H1 (cell line): ENCODE results near the gene TSPAN32. TPM values are rescaled to one million over a fixed set of nuclear protein-coding genes. Genes with fewer than 3 reads are reported as not detected.

Experiments
- CTCF ChIA-PET: fragments of 300-600 bp; sonication (Branson Sonifier 250); formaldehyde crosslinking; loops from one replicate; lab custom pipeline; 2021; ENCODE audit not compliant: partially characterized antibody; lab: Charles Lee
- POLR2A ChIA-PET: fragments of 300-600 bp; sonication (Branson Sonifier 250); formaldehyde crosslinking; loops from one replicate; lab custom pipeline; 2021; ENCODE audit warnings: inconsistent platforms; ENCODE audit not compliant: partially characterized antibody; lab: Charles Lee
- DNase-seq, 2 experiments: peaks; one replicate each; pipeline versions ENCODE4 v3.0.0 to v3.0.0-alpha.2; 2010 to 2022; ENCODE audit warnings: low spot score in 2 of 2, low read depth in 1 of 2, mixed read lengths in 1 of 2
- FAIRE-seq: peaks from 2 replicates; lab custom pipeline; 2011; peaks lifted over from hg19 to GRCh38; lab: Jason Lieb, UNC
- H2AFZ ChIP-seq: 2 replicates; pipeline ENCODE4 v1.8.1; 2012; ENCODE audit warnings: low read length, inconsistent platforms
- H2AK5ac ChIP-seq: 2 replicates; pipeline ENCODE4 v1.6.1; 2013; ENCODE audit warnings: low read depth, low read length
- H2BK120ac ChIP-seq: replicated peaks from 2 replicates; pipeline ENCODE3; 2013; ENCODE audit warnings: low read depth, low read length, inconsistent platforms
- H2BK12ac ChIP-seq: 2 replicates; pipeline ENCODE4 v1.6.1; 2013; ENCODE audit warnings: low read depth, low read length
- H2BK15ac ChIP-seq: 2 replicates; pipeline ENCODE4 v1.6.1; 2013; ENCODE audit warnings: low read length
- H2BK20ac ChIP-seq: 2 replicates; pipeline ENCODE4 v1.6.1; 2013; ENCODE audit warnings: low read length
- H2BK5ac ChIP-seq: 2 replicates; pipeline ENCODE4 v1.6.1; 2013; ENCODE audit warnings: low read depth, low read length
- H3K14ac ChIP-seq: 2 replicates; pipeline ENCODE4 v1.6.1; 2013; ENCODE audit warnings: inconsistent platforms; ENCODE audit not compliant: insufficient read length
- H3K18ac ChIP-seq: 2 replicates; pipeline ENCODE4 v1.6.1; 2013; ENCODE audit warnings: low read length; ENCODE audit errors: extremely low read depth
- H3K23ac ChIP-seq: 2 replicates; pipeline ENCODE4 v1.6.1; 2013; ENCODE audit warnings: inconsistent platforms; ENCODE audit not compliant: insufficient read length
- H3K23me2 ChIP-seq: 2 replicates; pipeline ENCODE4 v1.6.1; 2013; ENCODE audit warnings: low read depth, low read length
- H3K27ac ChIP-seq: 2 replicates; pipeline ENCODE4 v1.6.1; 2011; ENCODE audit warnings: low read depth, low read length, inconsistent platforms
- H3K27me3 ChIP-seq, 4 experiments: replicated peaks in 1 of 4; 1 replicate in 1 of 4; 2 replicates in 3 of 4; pipeline versions ENCODE4 v1.6.1 to v1.8.1; 2011 to 2013; ENCODE audit warnings: low read length in 3 of 4, mild to moderate bottlenecking in 3 of 4, inconsistent platforms in 2 of 4, mixed read lengths in 2 of 4, moderate library complexity in 1 of 4; ENCODE audit not compliant: control insufficient read depth in 3 of 4, insufficient read depth in 3 of 4; ENCODE audit errors: extremely low read depth in 1 of 4
- H3K36me3 ChIP-seq, 4 experiments: 2 replicates each; pipeline versions ENCODE4 v1.6.1 to v1.8.1; 2011 to 2013; ENCODE audit warnings: mild to moderate bottlenecking in 4 of 4, low read length in 3 of 4, moderate library complexity in 2 of 4, control low read depth in 1 of 4, inconsistent platforms in 1 of 4; ENCODE audit not compliant: insufficient read depth in 4 of 4, control insufficient read depth in 2 of 4
- H3K4ac ChIP-seq: replicated peaks from 2 replicates; pipeline ENCODE3; 2013; ENCODE audit warnings: low read length, low read depth, mixed read lengths, inconsistent platforms; ENCODE audit not compliant: insufficient read length
- H3K4me1 ChIP-seq, 4 experiments: replicated peaks in 1 of 4; 1 replicate in 1 of 4; 2 replicates in 3 of 4; pipeline versions ENCODE4 v1.6.1 to v1.8.1; 2011 to 2013; ENCODE audit warnings: low read length in 3 of 4, inconsistent platforms in 2 of 4, mixed read lengths in 1 of 4; ENCODE audit not compliant: insufficient read depth in 4 of 4, control insufficient read depth in 3 of 4
- H3K4me2 ChIP-seq, 2 experiments: 2 replicates each; pipeline versions ENCODE4 v1.6.1 to v1.8.1; 2011 to 2013; ENCODE audit warnings: low read depth in 2 of 2, low read length in 2 of 2, control low read depth in 1 of 2, inconsistent platforms in 1 of 2, mild to moderate bottlenecking in 1 of 2; ENCODE audit not compliant: insufficient read depth in 1 of 2
- H3K4me3 ChIP-seq, 4 experiments: fragments of 200-600, 300-600 bp in 1 of 4; sonication (generic), shearing (Covaris generic), sonication (Bioruptor Twin) in 1 of 4; 2 replicates each; pipeline versions ENCODE4 v1.5.1 to v1.8.1; 2011 to 2016; ENCODE audit warnings: low read length in 4 of 4, low read depth in 3 of 4, control low read depth in 2 of 4, inconsistent platforms in 2 of 4, mild to moderate bottlenecking in 2 of 4, mixed read lengths in 1 of 4, moderate library complexity in 1 of 4; ENCODE audit not compliant: insufficient read depth in 2 of 4; ENCODE audit errors: extremely low read depth in 1 of 4
- H3K56ac ChIP-seq: replicated peaks from 2 replicates; pipeline ENCODE3; 2013; ENCODE audit warnings: low read depth, mild to moderate bottlenecking, mixed read lengths, low read length, inconsistent platforms; ENCODE audit not compliant: insufficient read length
- H3K79me1 ChIP-seq: 2 replicates; pipeline ENCODE4 v1.6.1; 2013; ENCODE audit warnings: low read depth, low read length, control low read depth
- H3K79me2 ChIP-seq, 2 experiments: 2 replicates each; pipeline versions ENCODE4 v1.6.1 to v1.8.1; 2012 to 2013; ENCODE audit warnings: low read length in 2 of 2, mild to moderate bottlenecking in 2 of 2, inconsistent platforms in 1 of 2; ENCODE audit not compliant: insufficient read depth in 2 of 2, control insufficient read depth in 1 of 2
- H3K9ac ChIP-seq, 4 experiments: replicated peaks in 1 of 4; 1 replicate in 1 of 4; 2 replicates in 3 of 4; pipeline versions ENCODE4 v1.6.1 to v1.8.1; 2011 to 2013; ENCODE audit warnings: low read depth in 3 of 4, low read length in 3 of 4, control low read depth in 2 of 4, mild to moderate bottlenecking in 2 of 4, moderate library complexity in 2 of 4, inconsistent platforms in 1 of 4; ENCODE audit errors: extremely low read depth in 1 of 4
- H3K9me3 ChIP-seq, 2 experiments: 2 replicates each; pipeline versions ENCODE4 v1.6.1 to v1.8.1; 2012 to 2013; ENCODE audit warnings: mild to moderate bottlenecking in 2 of 2, moderate library complexity in 2 of 2, control low read depth in 1 of 2, inconsistent platforms in 1 of 2, low read depth in 1 of 2, low read length in 1 of 2, mixed read lengths in 1 of 2; ENCODE audit not compliant: insufficient read depth in 2 of 2
- H4K20me1 ChIP-seq, 2 experiments: replicated peaks in 1 of 2; 2 replicates each; pipeline versions ENCODE3 to v1.8.1; 2011 to 2013; ENCODE audit warnings: inconsistent platforms in 2 of 2, low read length in 2 of 2, mild to moderate bottlenecking in 1 of 2; ENCODE audit not compliant: insufficient read depth in 2 of 2, control insufficient read depth in 1 of 2
- H4K5ac ChIP-seq: 2 replicates; pipeline ENCODE4 v1.6.1; 2013; ENCODE audit warnings: low read length, low read depth, mixed read lengths, inconsistent platforms; ENCODE audit not compliant: insufficient read length
- H4K8ac ChIP-seq: 2 replicates; pipeline ENCODE4 v1.8.0; 2013; ENCODE audit warnings: mild to moderate bottlenecking, moderate library complexity, low read length, inconsistent platforms; ENCODE audit not compliant: insufficient read depth; ENCODE audit errors: extremely low read depth
- H4K91ac ChIP-seq: replicated peaks from 2 replicates; pipeline ENCODE3; 2013; ENCODE audit warnings: low read length, mixed read lengths, inconsistent platforms; ENCODE audit not compliant: insufficient read length
- ASH2L ChIP-seq: fragments of 200-600, 300-600 bp; sonication (generic); IDR thresholded peaks from one replicate; pipeline ENCODE4 v1.7.1; 2017; ENCODE audit warnings: low read length
- CTBP2 ChIP-seq: IDR thresholded peaks from 2 replicates; pipeline ENCODE4 v1.7.0; 2011; ENCODE audit warnings: borderline replicate concordance, mild to moderate bottlenecking, moderate library complexity, mixed read lengths, low read length; ENCODE audit not compliant: insufficient read depth, insufficient read length
- GTF2F1 ChIP-seq: IDR thresholded peaks from 2 replicates; pipeline ENCODE4 v1.6.1; 2012; ENCODE audit warnings: low read depth, low read length, improper control_type of control experiment, borderline replicate concordance
- JUN ChIP-seq: IDR thresholded peaks from 2 replicates; pipeline ENCODE4 v1.6.1; 2011; ENCODE audit warnings: low read depth, mild to moderate bottlenecking, improper control_type of control experiment, low read length
- KDM4A ChIP-seq: IDR thresholded peaks from one replicate; pipeline ENCODE4 v1.7.1; 2012; ENCODE audit warnings: low read depth, mild to moderate bottlenecking, moderate library complexity, low read length, inconsistent platforms; ENCODE audit not compliant: severe bottlenecking
- POLR2AphosphoS5 ChIP-seq: IDR thresholded peaks from 2 replicates; pipeline ENCODE4 v1.6.1; 2011; ENCODE audit warnings: low read depth, low read length
- POU5F1 ChIP-seq: IDR thresholded peaks from 2 replicates; pipeline ENCODE4 v1.6.1; 2011; ENCODE audit warnings: low read depth, mild to moderate bottlenecking, low read length, moderate library complexity
- SIRT6 ChIP-seq: IDR thresholded peaks from one replicate; pipeline ENCODE4 v1.7.1; 2012; ENCODE audit warnings: low read length, inconsistent platforms
- SP1 ChIP-seq: IDR thresholded peaks from 2 replicates; pipeline ENCODE4 v1.6.1; 2011; ENCODE audit warnings: low read depth, low read length
- TAF1 ChIP-seq: IDR thresholded peaks from 2 replicates; pipeline ENCODE4 v1.6.1; 2011; ENCODE audit warnings: mild to moderate bottlenecking, low read depth, low read length
- USF2 ChIP-seq: IDR thresholded peaks from 2 replicates; pipeline ENCODE4 v1.6.1; 2011; ENCODE audit warnings: low read length, improper control_type of control experiment
- WGBS, 2 experiments: shearing (Covaris generic) in 1 of 2; methylation state at CpG; one replicate each; pipeline versions ENCODE4 v1.1.6 to v1.1.7; 2013 to 2015; ENCODE audit warnings: low lambda C conversion rate in 2 of 2, mixed read lengths in 2 of 2, inconsistent platforms in 1 of 2, low coverage in 1 of 2, missing lambda C conversion rate in 1 of 2; ENCODE audit not compliant: insufficient replicate concordance in 2 of 2, insufficient coverage in 1 of 2, insufficient read length in 1 of 2; ENCODE audit errors: extremely low coverage in 1 of 2, missing lambda C conversion rate in 1 of 2; 5-methylcytosine and 5-hydroxymethylcytosine counted together
- polyA plus RNA-seq, 7 experiments: library from polyadenylated mRNA; depleted of rRNA in 3 of 7; stranded (reverse) in 5 of 7; unstranded in 2 of 7; fragments of >200 nt in 5 of 7; fragments of 200-250 nt in 2 of 7; gene quantifications; 1 replicate in 5 of 7; 2 replicates in 1 of 7; 4 replicates in 1 of 7; pipeline versions ENCODE4 v1.2.1 to v1.2.3, GENCODE V29; 2011 to 2013; ENCODE audit warnings: missing spikeins in 2 of 7, mixed read lengths in 2 of 7
- total RNA-seq: library from RNA; stranded (reverse); fragmentation: NEBNext Ultra II Directional; extraction: Animal tissue kit (Norgen Biotek cat#: 25700); gene quantifications from 2 replicates; pipeline ENCODE4 v1.2.1, GENCODE V29; 2021
- TF ChIP-seq, protein P1 (sequence below): IDR thresholded peaks from 2 replicates; pipeline ENCODE4 v1.6.1; 2012; ENCODE audit warnings: inconsistent platforms

Gene TSPAN32
- total and polyA plus RNA-seq, 2 of the 8 experiments (the other 6 are each of a cell fraction or from before 2014, with no cell fraction given) = not detected

DNA sequence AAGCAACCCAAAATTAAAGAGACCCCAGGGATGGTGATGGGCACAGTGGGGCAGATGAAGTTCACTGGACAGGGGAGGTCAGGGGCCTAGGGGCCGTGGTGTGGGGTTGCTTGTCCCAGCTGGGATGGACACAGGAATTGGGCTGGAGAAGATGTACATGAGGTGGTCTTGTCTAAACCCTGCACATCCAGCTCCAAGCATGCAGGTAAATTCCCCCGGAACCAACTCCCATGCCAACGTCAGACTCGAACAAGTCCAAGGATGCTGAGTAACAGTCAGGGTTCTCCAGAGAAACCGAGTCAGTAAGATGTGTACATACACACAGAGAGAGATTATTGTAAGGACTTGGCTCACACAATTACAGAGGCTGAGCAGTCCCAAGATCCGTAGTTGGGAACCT lies 28.9 kb downstream of the TSPAN32 start:
- Histone ChIP-seq H3K79me1 (no peaks in the 10 kb centered on the region), H2BK120ac (no peak overlapping the region), H2BK20ac (no peak overlapping the region), H3K14ac (no peak overlapping the region), H3K4ac (no peak overlapping the region), H4K8ac (no peak overlapping the region), H3K27me3 (no peaks in the 10 kb centered on the region), H3K4me2 (no peak overlapping the region), H3K18ac (no peak overlapping the region), H3K9me3 (peaks cover 7 to 18% of the 10 kb centered on the region in 2 experiments; a peak in 3 of 4 replicates), H2BK15ac (no peak overlapping the region), H2BK12ac (no peak overlapping the region), H3K4me3 (no peak overlapping the region), H3K23me2 (no peaks in the 10 kb centered on the region), H4K5ac (no peak overlapping the region), H2AK5ac (no peak overlapping the region), H3K27ac (no peak overlapping the region), H2AFZ (no peak overlapping the region), H3K9ac (no peak overlapping the region), H3K23ac (no peak overlapping the region), H3K36me3 (no peaks in the 10 kb centered on the region), H2BK5ac (no peak overlapping the region), H4K91ac (no peak overlapping the region), H4K20me1 (no peaks in the 10 kb centered on the region), H3K79me2 (no peaks in the 10 kb centered on the region), H3K4me1 (no peaks in the 10 kb centered on the region), H3K56ac (no peak overlapping the region)
- ChIA-PET CTCF (no interaction called here), POLR2A (interaction anchor here (1.4 to 1.5 kb wide), 2 partner anchors 46 to 47 kb away, joined by 3 to 5 read pairs; partner anchors contain the start of gene CD81)
- DNase-seq = no peak
- FAIRE-seq = no peak
- WGBS, 2 experiments = 95% methylated on average over 6 of the region's 6 CpGs; no CpG with 5 or more reads in 1 of the 2 experiments
- TF ChIP-seq POU5F1 (no peak), KDM4A (no peak), GTF2F1 (no peak), SP1 (no peak), CTBP2 (no peak), ASH2L (no peak), POLR2AphosphoS5 (no peak), USF2 (no peak), TAF1 (no peak), SIRT6 (no peak), JUN (no peak)
- TF ChIP-seq, protein P1, sequence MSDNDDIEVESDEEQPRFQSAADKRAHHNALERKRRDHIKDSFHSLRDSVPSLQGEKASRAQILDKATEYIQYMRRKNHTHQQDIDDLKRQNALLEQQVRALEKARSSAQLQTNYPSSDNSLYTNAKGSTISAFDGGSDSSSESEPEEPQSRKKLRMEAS = no peak
